GM08714 (cell line): ENCODE data around the gene TEX261.
"Not testable (repeated sequence)": the region's sequence is repeated elsewhere in the genome, so short reads cannot be mapped to it uniquely, and the experiment has no call there.

ENCODE experiments used
- H3K4me3 ChIP-seq: fragments of 200-500 bp; sonication (Bioruptor generic); 2 replicates; pipeline ENCODE4 v1.5.1; 2014; ENCODE audit warnings: mild to moderate bottlenecking, low read length, inconsistent platforms
- ZNF274 ChIP-seq: IDR thresholded peaks from 2 replicates; pipeline ENCODE4 v1.6.1; 2012; ENCODE audit warnings: mild to moderate bottlenecking, low read depth, low read length

The TEX261 gene

DNA sequence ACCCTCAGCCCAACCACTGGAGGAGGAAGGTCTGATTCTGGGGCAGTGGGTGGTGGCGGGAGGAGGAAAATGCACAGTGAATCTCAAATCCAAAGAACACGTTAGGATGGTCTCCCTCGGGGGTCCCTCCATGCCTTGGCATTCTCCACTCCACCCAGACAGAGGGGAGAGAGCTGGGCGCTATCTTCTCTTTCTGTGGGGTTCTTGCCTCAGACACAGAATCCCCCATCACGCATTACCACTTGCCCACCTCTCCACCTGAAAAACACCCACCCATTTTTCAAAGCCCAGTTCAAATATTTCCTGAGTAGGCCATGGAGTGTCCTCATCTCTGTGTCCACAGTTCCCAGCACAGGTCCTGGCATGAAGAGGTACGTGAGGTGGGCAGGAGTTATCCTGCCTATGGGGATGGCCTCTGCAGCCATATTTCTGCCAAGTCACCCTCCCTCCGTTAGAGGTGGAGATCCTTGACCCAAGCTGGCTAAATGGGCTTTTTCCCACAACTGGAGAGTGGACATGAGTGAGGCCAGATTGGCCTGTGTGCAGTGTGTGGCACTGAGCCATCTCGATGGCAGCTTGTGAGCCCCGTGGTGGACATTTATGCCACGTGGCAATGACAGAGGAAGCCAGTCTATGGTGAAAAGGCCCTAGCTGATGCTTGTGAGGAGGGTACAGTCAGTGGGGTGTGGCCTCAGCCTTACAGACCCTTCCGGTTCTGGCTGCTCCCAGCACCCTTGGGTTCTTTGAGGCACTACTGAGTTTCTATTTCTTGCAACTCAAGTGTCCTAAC, 9.5 kb upstream of the TEX261 start:
- TF ChIP-seq ZNF274, result no peak

DNA sequence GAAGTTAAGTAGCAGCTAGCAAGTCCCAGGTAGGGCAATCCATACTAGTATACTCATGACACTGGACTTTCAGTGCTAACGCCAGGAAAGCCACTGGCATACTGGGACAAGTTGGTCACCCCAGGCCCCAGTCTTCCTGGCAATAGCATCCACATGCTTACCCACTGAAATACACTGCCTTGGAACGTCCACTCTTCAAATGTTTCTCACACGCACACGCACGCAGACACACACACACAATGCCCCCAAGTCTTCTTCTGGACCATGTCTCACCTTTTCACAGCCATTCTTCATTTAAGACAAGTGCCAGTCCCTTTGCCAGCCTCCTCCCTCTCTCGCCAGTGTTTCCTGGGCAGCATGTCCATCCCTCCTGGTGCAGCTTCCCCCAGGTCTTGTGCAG, 8.7 kb upstream of the TEX261 start:
- TF ChIP-seq ZNF274, result no peak
- H3K4me3 ChIP-seq, result no peak overlapping the region

More for the DNA sequence above, 9.5 kb upstream of the TEX261 start:
- no peak overlapping the region for H3K4me3 ChIP-seq

DNA sequence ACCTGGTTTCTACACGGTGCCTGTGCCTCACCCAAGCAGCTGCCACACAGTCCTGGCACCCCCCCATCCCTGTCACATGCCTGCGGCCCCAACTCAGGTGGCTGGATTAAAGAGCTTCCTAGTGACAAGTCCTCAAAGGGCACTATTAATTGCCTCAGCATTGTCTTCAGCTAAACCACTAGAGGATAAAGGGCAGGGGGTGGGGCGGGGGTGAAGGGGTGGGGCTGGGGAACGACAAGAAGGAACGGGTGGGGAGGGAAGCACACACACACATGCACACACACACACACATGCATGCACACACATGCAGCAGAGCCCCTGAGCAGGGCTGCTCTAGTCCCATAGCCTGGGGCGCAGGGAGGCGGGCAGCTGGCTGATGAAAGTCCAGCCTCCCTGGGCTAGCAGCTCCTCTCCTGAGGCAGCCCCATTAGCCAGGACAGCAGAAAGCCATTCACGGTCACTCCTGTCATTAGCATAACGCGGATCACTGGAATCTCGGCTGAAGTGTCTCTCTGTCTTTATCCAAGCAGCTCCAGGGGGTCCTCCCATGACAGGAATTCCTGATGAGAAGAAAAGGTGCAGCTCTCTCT, 7.4 kb upstream of the TEX261 start:
- TF ChIP-seq ZNF274, result no peak

DNA sequence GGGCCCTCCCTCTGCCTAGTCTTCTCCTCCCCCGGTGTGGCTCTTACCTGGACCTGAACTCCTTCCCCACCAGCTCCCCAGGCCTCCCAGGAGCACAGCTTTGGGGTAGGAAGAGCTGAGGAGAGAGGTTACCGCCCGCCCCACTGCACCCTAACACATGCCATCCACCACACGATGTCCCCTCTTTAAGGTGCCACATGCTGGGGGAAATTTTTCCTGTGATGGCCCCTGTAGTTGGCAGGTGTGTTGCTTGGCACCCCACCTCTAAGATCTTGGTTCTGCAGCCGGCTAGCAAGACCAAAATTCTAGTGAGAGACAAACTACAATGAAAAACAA, 6.9 kb upstream of the TEX261 start:
- no peak overlapping the region for H3K4me3 ChIP-seq
- TF ChIP-seq ZNF274, result no peak

More for the DNA sequence above, 7.4 kb upstream of the TEX261 start:
- H3K4me3 ChIP-seq, result no peak overlapping the region

DNA sequence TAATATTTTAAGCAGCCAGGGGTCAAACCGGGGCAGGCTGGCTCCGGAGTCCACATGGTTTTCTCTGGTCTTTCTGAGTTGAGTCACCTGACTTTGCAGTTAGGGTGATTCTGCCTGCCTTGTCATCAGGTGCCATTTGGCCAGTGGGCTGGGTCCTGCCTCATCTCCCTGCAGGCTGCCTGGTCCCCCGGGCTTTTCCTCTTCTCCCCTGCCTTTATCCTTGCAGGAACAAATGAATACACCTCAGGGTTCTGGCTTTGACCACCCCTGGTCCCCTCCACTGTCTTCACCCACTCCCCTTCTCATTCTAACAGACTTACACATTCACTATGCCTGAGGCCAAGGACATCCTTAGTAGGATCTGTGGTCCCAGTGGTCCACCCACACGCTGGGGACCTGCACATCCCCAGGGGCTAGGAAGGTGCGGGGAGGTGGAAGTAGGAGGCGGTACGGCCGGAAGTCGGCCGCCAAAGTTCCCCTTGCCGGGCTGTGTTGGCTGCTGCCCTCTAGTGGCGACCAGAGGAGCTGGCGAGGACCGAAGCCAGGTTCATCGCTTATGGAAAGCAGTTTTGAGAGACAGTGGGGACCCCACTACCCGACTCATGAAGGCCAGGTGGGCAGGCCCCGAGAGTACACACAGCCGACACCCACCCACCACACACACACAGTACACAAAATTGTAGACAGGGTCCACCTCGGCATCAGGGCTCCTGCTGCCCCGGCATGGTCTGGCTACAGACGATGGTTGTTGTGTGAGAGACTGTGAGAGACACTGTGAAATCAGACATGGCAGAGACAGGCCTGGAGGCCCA, 6.3 kb upstream of the TEX261 start:
- H3K4me3 ChIP-seq, result peak overlapping the region; percentile 35; the same call in 1 of the 2 replicates
- TF ChIP-seq ZNF274, result no peak

DNA sequence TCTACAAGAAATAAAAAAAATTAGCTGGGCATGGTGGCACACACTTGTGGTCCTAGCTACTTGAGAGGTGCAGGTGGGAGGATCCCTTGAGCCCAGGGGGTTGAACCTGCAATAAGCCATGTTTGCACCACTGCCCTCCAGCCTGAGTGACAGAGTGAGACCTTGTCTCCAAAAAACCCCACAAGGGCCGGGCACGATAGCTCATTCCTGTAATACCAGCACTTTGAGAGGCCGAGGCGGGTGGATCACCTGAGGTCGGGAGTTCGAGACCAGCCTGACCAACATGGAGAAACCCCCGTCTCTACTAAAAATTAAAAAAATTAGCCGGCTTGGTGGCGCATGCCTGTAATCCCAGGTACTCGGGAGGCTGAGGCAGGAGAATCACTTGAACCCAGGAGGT, 5.3 kb upstream of the TEX261 start:
- not testable (repeated sequence) for H3K4me3 ChIP-seq

DNA sequence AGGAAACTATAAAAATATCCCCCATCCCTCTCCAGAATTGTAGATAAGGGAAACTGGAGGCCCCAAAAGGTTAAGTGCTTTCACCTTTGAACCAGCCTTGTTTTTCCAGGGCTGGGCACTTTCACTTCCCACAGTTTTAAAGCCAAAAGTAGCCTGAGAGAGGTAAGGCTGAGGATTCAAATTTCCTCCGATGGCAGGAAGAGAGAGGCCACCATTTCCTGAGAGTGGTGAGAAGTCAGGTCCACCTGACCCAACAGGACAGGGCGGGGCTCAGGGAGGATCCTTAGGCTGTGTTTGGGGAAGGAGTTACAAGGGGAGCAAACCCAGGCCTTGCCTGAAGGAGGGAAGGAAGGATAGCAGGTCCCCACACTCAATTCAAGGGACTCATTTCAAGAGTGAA, 4.7 kb upstream of the TEX261 start:
- no peak for TF ChIP-seq ZNF274
- no peak overlapping the region for H3K4me3 ChIP-seq

DNA sequence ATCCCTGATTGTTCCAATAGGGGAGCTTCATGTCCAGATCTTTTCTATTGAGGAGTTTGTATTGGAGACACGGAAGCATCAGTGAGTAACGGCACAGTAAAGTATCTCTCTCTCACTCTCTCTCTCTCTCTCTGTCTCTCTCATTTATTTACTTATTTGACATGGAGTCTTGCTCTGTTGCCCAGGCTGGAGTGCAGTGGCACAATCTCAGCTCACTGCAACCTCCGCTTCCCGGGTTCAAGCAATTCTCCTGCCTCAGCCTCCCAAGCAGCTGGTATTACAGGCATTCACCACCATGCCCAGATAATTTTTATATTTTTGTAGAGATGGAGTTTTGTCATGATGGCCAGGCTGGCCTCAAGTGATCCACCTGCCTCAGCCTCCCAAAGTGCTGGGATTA, 4.2 kb upstream of the TEX261 start:
- H3K4me3 ChIP-seq, result not testable (repeated sequence)

DNA sequence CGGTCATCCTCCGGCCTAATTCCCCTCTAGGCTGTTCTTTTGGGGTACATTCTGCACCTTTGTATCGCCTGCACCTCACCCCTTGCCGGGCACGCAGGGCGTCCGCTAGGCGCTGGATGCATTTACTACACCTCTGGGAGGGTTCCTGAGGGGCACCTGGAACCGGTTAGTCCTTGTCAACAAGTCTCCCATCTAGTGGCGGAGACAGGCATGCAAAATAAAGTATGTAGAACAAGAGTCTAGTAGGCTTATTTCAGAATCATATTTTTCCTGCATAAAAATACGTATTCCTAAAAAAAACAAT, 705 bp upstream of the TEX261 start:
- TF ChIP-seq ZNF274, result no peak
- peak overlapping the region; percentile 90 for H3K4me3 ChIP-seq

DNA sequence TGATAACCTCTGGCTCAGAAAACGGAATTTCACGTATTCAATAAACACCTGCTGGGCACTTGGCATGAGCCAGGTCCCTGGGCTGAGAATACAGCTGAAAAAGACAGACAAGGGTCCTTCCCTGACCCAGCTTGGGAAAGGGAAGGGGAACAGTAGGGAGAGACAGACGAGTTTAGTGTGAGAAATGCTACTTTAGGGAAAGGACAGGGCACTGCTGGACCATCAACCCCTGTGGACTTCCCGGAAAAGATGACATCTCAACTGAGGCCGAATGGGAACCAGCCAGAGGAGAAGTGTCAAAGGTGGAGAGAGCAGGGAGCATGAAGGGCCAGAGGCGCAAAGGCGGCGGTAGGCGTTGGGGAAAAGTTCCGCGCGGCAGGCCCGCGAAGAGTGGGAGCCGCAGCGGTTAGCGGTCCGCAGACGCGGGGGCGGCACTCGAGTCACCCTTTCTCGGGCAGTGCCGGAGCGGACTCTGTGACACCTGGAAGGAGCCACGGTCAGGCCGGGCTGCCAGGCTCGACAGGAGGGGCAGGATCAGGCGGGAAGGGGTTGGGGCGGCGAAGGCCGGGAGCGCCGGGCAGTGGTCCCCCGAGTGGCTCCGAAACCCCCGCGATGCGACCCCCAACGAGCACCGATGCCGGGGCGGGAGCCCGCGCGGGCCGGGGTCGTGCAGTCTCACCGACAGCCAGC, 519 bp downstream of the TEX261 start:
- H3K4me3 ChIP-seq, result peak overlapping the region; percentile 77
- no peak for TF ChIP-seq ZNF274

DNA sequence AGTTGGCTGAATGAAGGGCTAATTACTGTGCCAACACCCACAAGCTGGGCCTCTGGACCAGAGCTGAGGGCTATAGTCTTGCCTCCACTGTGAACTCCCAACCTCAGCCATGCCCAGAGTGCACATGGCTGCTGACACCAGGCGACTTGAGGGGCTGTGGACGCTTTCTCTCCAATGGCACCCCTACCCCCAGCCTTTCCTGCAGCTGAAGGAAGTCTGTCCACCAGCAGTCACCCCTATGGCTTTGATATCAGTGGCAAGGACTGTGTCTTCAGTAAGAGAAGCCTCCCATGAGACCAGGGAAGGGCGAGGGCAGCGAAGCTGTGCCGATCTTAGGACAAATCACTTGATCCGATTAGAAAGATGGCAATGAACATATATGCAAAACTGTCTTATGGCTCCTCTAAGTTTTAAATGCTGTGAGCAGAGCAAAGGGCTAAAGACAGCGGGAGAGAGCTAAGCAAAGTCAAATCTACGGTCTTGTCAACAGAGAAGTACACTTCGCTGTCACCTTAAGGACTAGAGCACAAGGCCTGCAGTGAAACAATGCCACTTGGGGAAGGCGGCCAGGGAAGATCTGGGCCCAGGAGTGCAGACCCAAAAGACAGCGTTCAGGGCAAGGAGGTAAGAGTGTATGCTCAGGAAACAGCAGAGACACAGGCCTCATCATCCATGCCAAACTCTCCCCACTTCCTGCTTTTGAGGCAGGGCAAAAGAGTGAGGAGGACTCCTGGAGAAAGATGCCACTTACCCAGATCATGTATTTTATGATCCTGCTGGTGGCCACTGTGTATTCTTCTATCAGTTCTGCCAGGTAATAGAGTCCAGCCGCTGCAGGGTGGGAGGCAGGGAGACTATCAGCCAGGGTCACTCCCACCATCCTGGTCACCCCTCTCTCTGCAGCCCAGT, 1.5 kb downstream of the TEX261 start:
- peak overlapping the region; percentile 77 for H3K4me3 ChIP-seq
- TF ChIP-seq ZNF274, result no peak

DNA sequence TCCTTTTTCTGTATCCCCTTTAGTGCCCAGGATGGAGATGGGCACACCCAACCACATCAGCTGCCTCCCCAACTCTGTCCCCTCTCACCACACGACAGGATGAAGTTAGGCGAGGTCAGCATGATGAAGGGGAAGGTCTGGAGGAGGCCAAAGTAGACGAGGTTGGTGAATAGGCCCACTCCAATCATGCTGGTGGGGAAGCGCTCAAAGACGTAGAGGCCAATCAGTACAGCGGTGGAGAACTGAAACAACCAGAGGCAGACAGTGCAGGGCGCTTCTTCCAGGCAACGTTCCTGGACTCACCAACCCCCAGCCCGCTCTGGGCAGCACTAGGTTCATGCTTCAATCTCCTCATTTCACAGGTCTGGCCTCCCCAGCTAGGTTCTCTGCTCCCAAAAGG, 2.9 kb downstream of the TEX261 start:
- TF ChIP-seq ZNF274, result no peak

DNA sequence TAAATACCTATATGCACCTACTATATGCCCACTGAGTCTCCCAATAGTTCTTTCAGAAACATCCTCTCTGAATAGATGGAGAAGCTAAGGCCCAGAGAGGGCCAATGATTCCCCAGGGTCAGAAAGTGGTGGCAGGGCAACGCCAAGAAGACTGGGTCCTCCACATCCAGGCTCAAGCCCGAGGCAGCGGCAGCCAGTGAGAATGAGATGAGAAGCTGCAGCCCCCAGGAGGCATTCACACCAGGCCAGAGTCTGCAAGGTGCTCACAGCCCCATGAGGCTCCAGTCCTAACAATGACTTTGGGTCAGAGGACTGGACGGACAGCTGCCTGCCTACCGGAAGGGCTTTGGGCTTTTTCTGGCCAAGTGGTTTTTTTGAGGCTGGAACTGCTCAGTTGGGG, 3.5 kb downstream of the TEX261 start:
- no peak overlapping the region for H3K4me3 ChIP-seq
- TF ChIP-seq ZNF274, result no peak

More for the DNA sequence above, 2.9 kb downstream of the TEX261 start:
- H3K4me3 ChIP-seq, result no peak overlapping the region

DNA sequence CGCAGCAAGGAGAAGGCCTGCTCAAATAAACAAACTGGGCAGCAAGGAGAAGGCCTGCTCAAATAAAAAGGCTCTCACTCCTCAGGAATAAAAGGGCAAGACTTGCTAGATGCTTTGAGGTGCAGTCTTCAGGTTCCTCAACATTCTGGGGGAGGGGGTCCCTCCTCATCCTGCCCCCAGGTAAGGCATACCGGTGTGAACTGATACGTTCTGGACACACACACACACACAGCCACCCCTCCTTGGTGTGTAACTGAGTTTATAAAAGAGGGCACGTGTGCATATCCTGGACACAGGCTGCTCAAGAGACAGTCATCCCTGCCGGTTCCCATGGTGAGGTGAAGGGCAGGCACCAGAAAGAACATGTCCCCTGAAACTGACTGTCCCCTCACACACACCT, 4.5 kb downstream of the TEX261 start:
- no peak overlapping the region for H3K4me3 ChIP-seq
- no peak for TF ChIP-seq ZNF274
